HG03139 (cell line): ENCODE data around the gene DNMT3A.

Experiments used
- ATAC-seq: cut with Tn5 transposase; IDR thresholded peaks from one replicate; pipeline ENCODE4 v1.9.1; 2021; ENCODE audit not compliant: unreplicated experiment

Gene DNMT3A

GRCh38 chr2:25308599-25308998, 33.1 kb downstream of the DNMT3A start:
- ATAC-seq: no peak

- no peak for ATAC-seq
Measured at GRCh38 chr2:25307949-25308557, 33.7 kb downstream of the DNMT3A start.

GRCh38 chr2:25306777-25307368, 34.9 kb downstream of the DNMT3A start:
- ATAC-seq: no peak

- ATAC-seq: no peak
Measured at GRCh38 chr2:25305775-25306174, 36.0 kb downstream of the DNMT3A start.

- ATAC-seq: no peak
Measured at GRCh38 chr2:25304826-25305596, 36.7 kb downstream of the DNMT3A start.

- ATAC-seq: no peak
Measured at GRCh38 chr2:25304321-25304720, 37.4 kb downstream of the DNMT3A start.

- no peak for ATAC-seq
Measured at GRCh38 chr2:25303633-25304236, 38.0 kb downstream of the DNMT3A start.

- no peak for ATAC-seq
Measured at GRCh38 chr2:25302758-25303375, 38.9 kb downstream of the DNMT3A start.

GRCh38 chr2:25301453-25302352, 40.0 kb downstream of the DNMT3A start:
- peak; percentile 94 for ATAC-seq

GRCh38 chr2:25300001-25300400, 41.7 kb downstream of the DNMT3A start:
- ATAC-seq: no peak

GRCh38 chr2:25298776-25299431, 42.8 kb downstream of the DNMT3A start:
- ATAC-seq: no peak

- no peak for ATAC-seq
Measured at GRCh38 chr2:25297738-25298137, 44.0 kb downstream of the DNMT3A start.

GRCh38 chr2:25295621-25296020, 46.1 kb downstream of the DNMT3A start:
- no peak for ATAC-seq

GRCh38 chr2:25294573-25295462, 46.9 kb downstream of the DNMT3A start:
- peak; percentile 67 for ATAC-seq

- ATAC-seq: no peak
Measured at GRCh38 chr2:25293958-25294562, 47.7 kb downstream of the DNMT3A start.

GRCh38 chr2:25293145-25293544, 48.6 kb downstream of the DNMT3A start:
- no peak for ATAC-seq

- no peak for ATAC-seq
Measured at GRCh38 chr2:25292408-25292807, 49.3 kb downstream of the DNMT3A start.

- no peak for ATAC-seq
Measured at GRCh38 chr2:25290811-25291495, 50.8 kb downstream of the DNMT3A start.
